CD4-positive, alpha-beta T cell (primary cell): ENCODE measurements around the gene NAPB. TPM values are rescaled to one million over a fixed set of nuclear protein-coding genes. Genes with fewer than 3 reads are reported as not detected.

Experiments used
- ATAC-seq: fragments of 200-7000 bp; cut with Tn5 transposase; one replicate; pipeline ENCODE4 v1.10.0; 2022; ENCODE audit warnings: mild to moderate bottlenecking; ENCODE audit not compliant: poor library complexity
- CTCF ChIA-PET: fragments of 350-600 bp; sonication (Branson Sonifier 250); formaldehyde crosslinking; loops from one replicate; lab custom pipeline; 2021; ENCODE audit warnings: antibody characterized with exemption, inconsistent platforms; lab: Charles Lee
- POLR2A ChIA-PET: fragments of 350-600 bp; sonication (Branson Sonifier 250); formaldehyde crosslinking; loops from one replicate; lab custom pipeline; 2021; ENCODE audit warnings: antibody characterized with exemption, inconsistent platforms; lab: Charles Lee
- DNase-seq, 14 experiments: peaks; one replicate each; pipeline ENCODE4 v3.0.0-alpha.2; 2013 to 2020; ENCODE audit warnings: mixed read lengths in 2 of 14
- H3K27ac ChIP-seq, 2 donors: one replicate each; pipeline versions ENCODE4 v1.5.1 to v1.7.0; 2013; ENCODE audit warnings: low read length in 2 of 2, low read depth in 1 of 2, mild to moderate bottlenecking in 1 of 2
- H3K27me3 ChIP-seq, 2 experiments: 1 replicate in 1 of 2; 2 replicates in 1 of 2; pipeline versions ENCODE4 v1.6.1 to v1.7.0; 2013; ENCODE audit warnings: low read length in 2 of 2, control low read depth in 1 of 2, mild to moderate bottlenecking in 1 of 2, moderate library complexity in 1 of 2; ENCODE audit not compliant: insufficient read depth in 2 of 2, control insufficient read depth in 1 of 2
- H3K36me3 ChIP-seq: one replicate; pipeline ENCODE4 v1.6.1; 2013; ENCODE audit warnings: low read length, control low read depth; ENCODE audit not compliant: insufficient read depth
- H3K4me1 ChIP-seq: one replicate; pipeline ENCODE4 v1.6.1; 2013; ENCODE audit warnings: low read length, control low read depth; ENCODE audit not compliant: insufficient read depth
- H3K4me3 ChIP-seq: one replicate; pipeline ENCODE4 v1.5.1; 2013; ENCODE audit warnings: mild to moderate bottlenecking, low read length, moderate library complexity
- H3K9me3 ChIP-seq, 2 experiments: 1 replicate in 1 of 2; 2 replicates in 1 of 2; pipeline versions ENCODE4 v1.6.1 to v1.7.0; 2013; ENCODE audit warnings: low read length in 2 of 2, mild to moderate bottlenecking in 2 of 2, control low read depth in 1 of 2, moderate library complexity in 1 of 2; ENCODE audit not compliant: control insufficient read depth in 1 of 2, insufficient read depth in 1 of 2
- H3K27ac Mint-ChIP-seq: one replicate; pipeline ENCODE4 v1.8.0; 2020; ENCODE audit warnings: mixed read lengths
- H3K27me3 Mint-ChIP-seq: one replicate; pipeline ENCODE4 v1.8.0; 2021; ENCODE audit warnings: mixed read lengths
- H3K36me3 Mint-ChIP-seq: one replicate; pipeline ENCODE4 v1.8.0; 2021; ENCODE audit warnings: low read depth, mixed read lengths
- H3K4me1 Mint-ChIP-seq: one replicate; pipeline ENCODE4 v1.8.0; 2021; ENCODE audit warnings: low read depth, mixed read lengths
- H3K4me3 Mint-ChIP-seq: one replicate; pipeline ENCODE4 v1.8.0; 2020; ENCODE audit warnings: mild to moderate bottlenecking, mixed read lengths
- H3K9me3 Mint-ChIP-seq: one replicate; pipeline ENCODE4 v1.8.0; 2020; ENCODE audit warnings: mixed read lengths
- CTCF ChIP-seq: fragments of 200-600 bp; IDR thresholded peaks from one replicate; pipeline ENCODE4 v1.8.0; 2022; ENCODE audit warnings: antibody characterized with exemption, mild to moderate bottlenecking
- intact Hi-C, 2 experiments: fragments of 100-400 bp; cut with DNase I in 1 of 2; cut with micrococcal nuclease in 1 of 2; formaldehyde crosslinking; loops; one replicate each; pipeline versions ENCODE4 v1.15.1 to v1.9.0; 2023 to 2025; cut with DNase I, micrococcal nuclease
- total RNA-seq, 174 experiments: library from RNA in 2 of 174; stranded (reverse) in 2 of 174; gene quantifications; one replicate each; pipeline ENCODE4 v1.2.3 and lab custom pipeline; 2021 to 2026

Gene NAPB
- total RNA-seq, 2 experiments from 2014 or later: 7.5 to 8.9 TPM

GRCh38 chr20:23361476-23362391 is 59.6 kb downstream of the NAPB start, which contains the start of gene GZF1:
Gene GZF1 (plus strand): TSS chr20:23362182. CDS start chr20:23364384, 2,202 bp downstream.
- Histone ChIP-seq H3K4me3 (peak within 1 kb of the TSS; percentile 88), H3K27ac (peak within 1 kb of the TSS; percentile 95), H3K4me1 (peaks cover 44% of the 10 kb centered on the region), H3K27me3 (no peaks in the 10 kb centered on the region), H3K36me3 (peaks cover 13% of the 10 kb centered on the region), H3K9me3 (no peaks in the 10 kb centered on the region)
- CTCF ChIA-PET: interaction anchor here (1.7 kb wide), 1 partner anchor 12 kb away, joined by 7 read pairs; no protein-coding TSS in a partner anchor
- ATAC-seq (peak; percentile 75), DNase-seq (peak; percentile 95 to 100 (median 98))
- H3K9me3 Mint-ChIP-seq: no peaks in the 10 kb centered on the region
- H3K4me1 Mint-ChIP-seq: peaks cover 62% of the 10 kb centered on the region
- POLR2A ChIA-PET: interaction anchor here (0.6 to 2.1 kb wide), 4 partner anchors 9 to 59 kb away, joined by 3 to 61 read pairs (median 13); partner anchors contain the start of genes NAPB and NXT1
- TF ChIP-seq CTCF: peak; percentile 35
- no peaks in the 10 kb centered on the region for H3K27me3 Mint-ChIP-seq
- H3K4me3 Mint-ChIP-seq: peak within 1 kb of the TSS; percentile 98
- peaks cover 42% of the 10 kb centered on the region for H3K36me3 Mint-ChIP-seq
- intact Hi-C loops: loop anchor here (1.0 to 5.0 kb wide), 3 partner anchors 10 to 61 kb away; partner anchors contain the start of genes NAPB (in 1 of the 2) and NXT1 (in 1 of the 2)
- peak within 1 kb of the TSS; percentile 99 for H3K27ac Mint-ChIP-seq

GRCh38 chr20:23361119-23361475 is 60.2 kb downstream of the NAPB start:
- Histone ChIP-seq H3K9me3 (no peaks in the 10 kb centered on the region), H3K4me3 (peak overlapping the region; percentile 84), H3K4me1 (peaks cover 44% of the 10 kb centered on the region), H3K27me3 (no peaks in the 10 kb centered on the region), H3K36me3 (peaks cover 13% of the 10 kb centered on the region), H3K27ac (peak overlapping the region; percentile 95)
- no peak for DNase-seq
- peaks cover 36% of the 10 kb centered on the region for H3K36me3 Mint-ChIP-seq
- CTCF ChIA-PET: interaction anchor here (1.7 kb wide), 1 partner anchor 11 kb away, joined by 7 read pairs; no protein-coding TSS in a partner anchor
- POLR2A ChIA-PET: interaction anchor here (0.6 to 2.1 kb wide), 4 partner anchors 9 to 59 kb away, joined by 3 to 61 read pairs (median 13); partner anchors contain the start of genes NAPB and NXT1
- no peak for ATAC-seq
- no peaks in the 10 kb centered on the region for H3K9me3 Mint-ChIP-seq
- peaks cover 56% of the 10 kb centered on the region for H3K4me1 Mint-ChIP-seq
- intact Hi-C loops: loop anchor here in 1 of 2 experiments (5.0 kb wide), 1 partner anchor 61 kb away; the partner anchor contains the start of gene NAPB
- no peaks in the 10 kb centered on the region for H3K27me3 Mint-ChIP-seq
- no peak for TF ChIP-seq CTCF
- peak overlapping the region; percentile 99 for H3K27ac Mint-ChIP-seq
- H3K4me3 Mint-ChIP-seq: peak overlapping the region; percentile 91

DNA sequence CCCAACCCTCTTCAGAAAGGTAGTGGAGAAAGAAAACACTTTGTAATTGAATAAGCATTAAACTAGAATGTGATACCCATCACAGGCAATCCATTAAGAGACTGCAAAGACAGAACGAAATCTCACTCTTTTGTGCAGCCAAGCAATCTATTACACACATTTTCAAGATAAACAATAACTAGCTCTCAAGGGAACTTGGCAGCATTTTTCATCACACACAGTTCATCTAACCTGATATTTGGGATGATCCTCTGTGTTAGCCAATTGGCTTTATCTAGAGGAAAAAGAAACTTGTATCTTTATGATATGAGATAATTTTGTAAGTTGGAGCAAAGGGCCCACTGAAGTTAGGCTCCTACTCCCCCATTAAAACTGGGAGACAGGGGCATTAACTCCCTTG is 60.8 kb downstream of the NAPB start:
- no peak for ATAC-seq
- Mint-ChIP-seq H3K4me3 (peak overlapping the region; percentile 91), H3K9me3 (no peaks in the 10 kb centered on the region), H3K4me1 (peaks cover 56% of the 10 kb centered on the region), H3K27ac (peak overlapping the region; percentile 99), H3K36me3 (peaks cover 37% of the 10 kb centered on the region), H3K27me3 (no peaks in the 10 kb centered on the region)
- H3K4me3 ChIP-seq: no peak overlapping the region
- H3K36me3 ChIP-seq: peaks cover 11% of the 10 kb centered on the region
- ChIA-PET CTCF (interaction anchor here (1.7 kb wide), 1 partner anchor 11 kb away, joined by 7 read pairs; no protein-coding TSS in a partner anchor), POLR2A (interaction anchor here (1.4 to 2.1 kb wide), 2 partner anchors 10 to 60 kb away, joined by 23 to 61 read pairs; partner anchors contain the start of genes NAPB and NXT1)
- TF ChIP-seq CTCF: no peak
- no peak for DNase-seq
- H3K4me1 ChIP-seq: peaks cover 39% of the 10 kb centered on the region
- no peaks in the 10 kb centered on the region for H3K27me3 ChIP-seq
- H3K27ac ChIP-seq: peak overlapping the region in 1 of 2 donors; percentile 95
- intact Hi-C loops: loop anchor here in 1 of 2 experiments (5.0 kb wide), 1 partner anchor 62 kb away; the partner anchor contains the start of gene NAPB
- no peaks in the 10 kb centered on the region for H3K9me3 ChIP-seq
